H9 (cell line): ENCODE measurements around the gene TMTC2. TPM values are rescaled to one million over a fixed set of nuclear protein-coding genes. Genes with fewer than 3 reads are reported as not detected.

Experiments used
- DNase-seq: peaks from one replicate; pipeline ENCODE4 v3.0.0-alpha.2; 2017
- H2AFZ ChIP-seq: one replicate; pipeline ENCODE4 v1.6.1; 2013; ENCODE audit warnings: mild to moderate bottlenecking, low read length, control low read depth, moderate library complexity
- H2AK5ac ChIP-seq: 2 replicates; pipeline ENCODE4 v1.6.1; 2013; ENCODE audit warnings: low read length, control low read depth, mixed read lengths; ENCODE audit not compliant: insufficient read length
- H2BK120ac ChIP-seq: one replicate; pipeline ENCODE4 v1.6.1; 2013; ENCODE audit warnings: low read depth, mild to moderate bottlenecking, low read length, control low read depth, inconsistent platforms; ENCODE audit not compliant: poor library complexity, severe bottlenecking
- H2BK12ac ChIP-seq: 2 replicates; pipeline ENCODE4 v1.6.1; 2013; ENCODE audit warnings: low read length, control low read depth, mixed read lengths, low read depth; ENCODE audit not compliant: insufficient read length
- H2BK15ac ChIP-seq: 2 replicates; pipeline ENCODE4 v1.6.1; 2013; ENCODE audit warnings: low read depth, low read length, control low read depth
- H2BK20ac ChIP-seq: one replicate; pipeline ENCODE4 v1.6.1; 2013; ENCODE audit warnings: low read depth, mild to moderate bottlenecking, low read length, control low read depth, inconsistent platforms; ENCODE audit not compliant: poor library complexity, severe bottlenecking
- H2BK5ac ChIP-seq: 2 replicates; pipeline ENCODE4 v1.6.1; 2013; ENCODE audit warnings: low read length, control low read depth, mixed read lengths; ENCODE audit not compliant: insufficient read length
- H3K14ac ChIP-seq: 2 replicates; pipeline ENCODE4 v1.6.1; 2013; ENCODE audit warnings: low read length, control low read depth; ENCODE audit not compliant: insufficient read depth
- H3K18ac ChIP-seq: 2 replicates; pipeline ENCODE4 v1.6.1; 2013; ENCODE audit warnings: low read depth, mild to moderate bottlenecking, mixed read lengths, low read length, control low read depth; ENCODE audit not compliant: insufficient read length
- H3K23ac ChIP-seq: 2 replicates; pipeline ENCODE4 v1.6.1; 2013; ENCODE audit warnings: low read length, control low read depth, mixed read lengths, low read depth; ENCODE audit not compliant: insufficient read length
- H3K23me2 ChIP-seq: 2 replicates; pipeline ENCODE4 v1.6.1; 2013; ENCODE audit warnings: low read depth, mild to moderate bottlenecking, mixed read lengths, low read length, control low read depth; ENCODE audit not compliant: insufficient read length, poor library complexity, severe bottlenecking
- H3K27ac ChIP-seq: 2 replicates; pipeline ENCODE4 v1.5.1; 2013; ENCODE audit warnings: low read length, control low read depth, mixed read lengths, low read depth; ENCODE audit not compliant: insufficient read length
- H3K27me3 ChIP-seq: 2 replicates; pipeline ENCODE4 v1.6.1; 2013; ENCODE audit warnings: low read length, control low read depth, inconsistent platforms; ENCODE audit not compliant: insufficient read depth
- H3K4ac ChIP-seq: 2 replicates; pipeline ENCODE4 v1.6.1; 2013; ENCODE audit warnings: low read depth, mild to moderate bottlenecking, control low read depth, inconsistent platforms, low read length, moderate library complexity
- H3K4me1 ChIP-seq: 2 replicates; pipeline ENCODE4 v1.6.1; 2013; ENCODE audit warnings: low read length, control low read depth, inconsistent platforms; ENCODE audit not compliant: insufficient read depth
- H3K4me2 ChIP-seq: 2 replicates; pipeline ENCODE4 v1.6.1; 2013; ENCODE audit warnings: low read length, control low read depth, mixed read lengths; ENCODE audit not compliant: insufficient read length, insufficient read depth
- H3K56ac ChIP-seq: 2 replicates; pipeline ENCODE4 v1.6.1; 2013; ENCODE audit warnings: low read depth, mild to moderate bottlenecking, mixed read lengths, low read length, control low read depth; ENCODE audit not compliant: insufficient read length
- H3K79me1 ChIP-seq: 2 replicates; pipeline ENCODE4 v1.6.1; 2013; ENCODE audit warnings: low read depth, mild to moderate bottlenecking, moderate library complexity, low read length, control low read depth, inconsistent platforms; ENCODE audit not compliant: insufficient read depth, poor library complexity, severe bottlenecking
- H3K79me2 ChIP-seq: 2 replicates; pipeline ENCODE4 v1.6.1; 2013; ENCODE audit warnings: low read length, control low read depth, inconsistent platforms; ENCODE audit not compliant: insufficient read depth
- H3K9ac ChIP-seq: 2 replicates; pipeline ENCODE4 v1.6.1; 2013; ENCODE audit warnings: low read length, control low read depth, mixed read lengths; ENCODE audit not compliant: insufficient read length; ENCODE audit errors: extremely low read depth
- H3K9me3 ChIP-seq: one replicate; pipeline ENCODE4 v1.6.1; 2013; ENCODE audit warnings: low read depth, low read length, inconsistent platforms; ENCODE audit not compliant: control insufficient read depth
- H3T11ph ChIP-seq: one replicate; pipeline ENCODE4 v1.6.1; 2013; ENCODE audit warnings: mild to moderate bottlenecking, low read length, control low read depth, inconsistent platforms
- H4K20me1 ChIP-seq: one replicate; pipeline ENCODE4 v1.6.1; 2013; ENCODE audit not compliant: control insufficient read depth, insufficient read length, insufficient read depth
- H4K5ac ChIP-seq: 2 replicates; pipeline ENCODE4 v1.6.1; 2013; ENCODE audit warnings: low read depth, mild to moderate bottlenecking, mixed read lengths, low read length, control low read depth; ENCODE audit not compliant: insufficient read length
- H4K8ac ChIP-seq: replicated peaks from 2 replicates; pipeline ENCODE4 v1.6.1; 2013; ENCODE audit warnings: low read length, control low read depth, mixed read lengths, low read depth; ENCODE audit not compliant: insufficient read length
- H4K91ac ChIP-seq: 2 replicates; pipeline ENCODE4 v1.6.1; 2013; ENCODE audit warnings: low read depth, mild to moderate bottlenecking, moderate library complexity, mixed read lengths, low read length, control low read depth; ENCODE audit not compliant: insufficient read length
- H3K27ac Mint-ChIP-seq, 3 experiments: 2 replicates in 2 of 3; 3 replicates in 1 of 3; pipeline ENCODE4 v1.8.0; 2020 to 2021; ENCODE audit warnings: mixed read lengths in 3 of 3, mild to moderate bottlenecking in 1 of 3, moderate library complexity in 1 of 3
- H3K27me3 Mint-ChIP-seq: 2 replicates; pipeline ENCODE4 v1.8.0; 2021; ENCODE audit warnings: low read depth, mild to moderate bottlenecking, moderate library complexity, mixed read lengths
- H3K36me3 Mint-ChIP-seq, 3 experiments: 2 replicates in 2 of 3; 3 replicates in 1 of 3; pipeline ENCODE4 v1.8.0; 2020 to 2021; ENCODE audit warnings: low read depth in 3 of 3, mixed read lengths in 3 of 3; ENCODE audit not compliant: insufficient read depth in 1 of 3
- H3K4me1 Mint-ChIP-seq, 2 experiments: 2 replicates each; pipeline ENCODE4 v1.8.0; 2020; ENCODE audit warnings: mixed read lengths in 2 of 2
- H3K4me3 Mint-ChIP-seq, 2 experiments: 2 replicates in 1 of 2; 3 replicates in 1 of 2; pipeline ENCODE4 v1.8.0; 2020 to 2021; ENCODE audit warnings: mild to moderate bottlenecking in 2 of 2, mixed read lengths in 2 of 2, moderate library complexity in 1 of 2
- H3K9me3 Mint-ChIP-seq, 2 experiments: 2 replicates in 1 of 2; 3 replicates in 1 of 2; pipeline ENCODE4 v1.8.0; 2020; ENCODE audit warnings: mild to moderate bottlenecking in 2 of 2, mixed read lengths in 2 of 2, moderate library complexity in 1 of 2
- CTCF ChIP-seq: fragments of 200-600 bp; sonication (generic); conservative IDR thresholded peaks from 3 replicates; pipeline ENCODE4 v1.8.0; 2021; ENCODE audit warnings: antibody characterized with exemption, mild to moderate bottlenecking
- WGBS: extraction: QIAGEN DNeasy Blood & Tissue Kit; methylation state at CpG from one replicate; pipeline ENCODE4 v1.1.7; 2013; ENCODE audit warnings: missing lambda C conversion rate, low lambda C conversion rate, mixed read lengths; ENCODE audit not compliant: insufficient read length; ENCODE audit errors: extremely low coverage; 5-methylcytosine and 5-hydroxymethylcytosine counted together
- total RNA-seq: library from RNA; stranded (reverse); gene quantifications from 2 replicates; pipeline ENCODE4 v1.2.1, GENCODE V29; 2021

TMTC2 gene
- total RNA-seq, 1 experiment from 2014 or later, result 3.1 TPM

GRCh38 chr12:83172441-83172840, 485.7 kb downstream of the TMTC2 start:
- H3K36me3 Mint-ChIP-seq, result no peaks in the 10 kb centered on the region
- H3K14ac ChIP-seq, result no peak overlapping the region
- H4K91ac ChIP-seq, result no peak overlapping the region
- H4K20me1 ChIP-seq, result no peaks in the 10 kb centered on the region
- no peaks in the 10 kb centered on the region for H3K27me3 Mint-ChIP-seq
- H2BK5ac ChIP-seq, result no peak overlapping the region
- no peak overlapping the region for H2BK12ac ChIP-seq
- no peak for TF ChIP-seq CTCF
- H3K4me1 Mint-ChIP-seq, result peaks cover 6% of the 10 kb centered on the region in 2 experiments
- DNase-seq, result no peak
- H3K4ac ChIP-seq, result no peak overlapping the region
- no peak overlapping the region for H3K23ac ChIP-seq
- H2AK5ac ChIP-seq, result no peak overlapping the region
- no peaks in the 10 kb centered on the region for H3K4me1 ChIP-seq
- H3T11ph ChIP-seq, result no peak overlapping the region
- no peak overlapping the region for H2AFZ ChIP-seq
- H3K27ac Mint-ChIP-seq, result no peak overlapping the region
- H3K9me3 ChIP-seq, result no peaks in the 10 kb centered on the region
- H3K4me3 Mint-ChIP-seq, result no peak overlapping the region
- no peak overlapping the region for H2BK15ac ChIP-seq
- no peaks in the 10 kb centered on the region for H3K27me3 ChIP-seq
- H3K18ac ChIP-seq, result no peak overlapping the region
- no peak overlapping the region for H2BK120ac ChIP-seq
- H4K8ac ChIP-seq, result no peak overlapping the region
- no peaks in the 10 kb centered on the region for H3K79me2 ChIP-seq
- no peak overlapping the region for H3K9ac ChIP-seq
- no peaks in the 10 kb centered on the region for H3K9me3 Mint-ChIP-seq
- no peaks in the 10 kb centered on the region for H3K23me2 ChIP-seq
- H3K27ac ChIP-seq, result no peak overlapping the region
- no peak overlapping the region for H2BK20ac ChIP-seq
- no peaks in the 10 kb centered on the region for H3K79me1 ChIP-seq
- WGBS, result no CpG with 5 or more reads among the region's 2 CpGs
- H4K5ac ChIP-seq, result no peak overlapping the region
- H3K56ac ChIP-seq, result no peak overlapping the region
- H3K4me2 ChIP-seq, result no peak overlapping the region
